ENCODE data around the gene DUSP15.
A peak's percentile ranks its signal among the peaks of the same experiment; 100 is the strongest.

Gene DUSP15

GRCh38 chr20:31894980-31895675, 24.8 kb upstream of the DUSP15 start:
- no peak for DNase-seq

- DNase-seq: no peak
These were observed 20.3 kb upstream of the DUSP15 start for GRCh38 chr20:31890646-31891045.

- DNase-seq: no peak
These were observed 13.5 kb upstream of the DUSP15 start for GRCh38 chr20:31883829-31884228.

- no peak for DNase-seq
These were observed 11.6 kb upstream of the DUSP15 start for GRCh38 chr20:31881945-31882344.

- DNase-seq: peak; percentile 58 to 80 (median 72)
These were observed 9.0 kb upstream of the DUSP15 start for GRCh38 chr20:31879143-31879987.

GRCh38 chr20:31877684-31878083, 7.4 kb upstream of the DUSP15 start:
- no peak for DNase-seq

GRCh38 chr20:31875671-31876070, 5.3 kb upstream of the DUSP15 start:
- no peak for DNase-seq

- DNase-seq: no peak
These were observed 2.1 kb upstream of the DUSP15 start for GRCh38 chr20:31872406-31872805.

GRCh38 chr20:31871618-31871954, 1.3 kb upstream of the DUSP15 start:
- DNase-seq: no peak

- DNase-seq: peak in 1 of 6 experiments; percentile 6
These were observed 645 bp upstream of the DUSP15 start for GRCh38 chr20:31870726-31871617.

- peak in 1 of 6 experiments; percentile 14 for DNase-seq
These were observed 720 bp downstream of the DUSP15 start for GRCh38 chr20:31869673-31869941.

- no peak for DNase-seq
These were observed 1.3 kb downstream of the DUSP15 start for GRCh38 chr20:31868853-31869672.

GRCh38 chr20:31866221-31866620, 4.1 kb downstream of the DUSP15 start:
- DNase-seq: no peak

GRCh38 chr20:31864521-31865400, 5.6 kb downstream of the DUSP15 start:
- DNase-seq: no peak

- DNase-seq: no peak
These were observed 6.8 kb downstream of the DUSP15 start for GRCh38 chr20:31863296-31864085.

GRCh38 chr20:31862506-31862905, 7.8 kb downstream of the DUSP15 start:
- DNase-seq: no peak

- DNase-seq: no peak
These were observed 8.2 kb downstream of the DUSP15 start for GRCh38 chr20:31862157-31862470.

GRCh38 chr20:31861385-31862156, 8.8 kb downstream of the DUSP15 start:
- peak; percentile 23 to 61 (median 46) for DNase-seq

- no peak for DNase-seq
These were observed 9.3 kb downstream of the DUSP15 start for GRCh38 chr20:31861135-31861384.

- DNase-seq: no peak
These were observed 9.8 kb downstream of the DUSP15 start for GRCh38 chr20:31860390-31861134.

Measured in stimulated activated naive CD4-positive, alpha-beta T cell (primary cell).